ENCODE data around the gene ANKRD31. TPM values are rescaled to one million over a fixed set of nuclear protein-coding genes. Genes with fewer than 3 reads are reported as not detected.

The ANKRD31 gene
- total RNA-seq, 1 donor from 2014 or later: 0.05 TPM

DNA sequence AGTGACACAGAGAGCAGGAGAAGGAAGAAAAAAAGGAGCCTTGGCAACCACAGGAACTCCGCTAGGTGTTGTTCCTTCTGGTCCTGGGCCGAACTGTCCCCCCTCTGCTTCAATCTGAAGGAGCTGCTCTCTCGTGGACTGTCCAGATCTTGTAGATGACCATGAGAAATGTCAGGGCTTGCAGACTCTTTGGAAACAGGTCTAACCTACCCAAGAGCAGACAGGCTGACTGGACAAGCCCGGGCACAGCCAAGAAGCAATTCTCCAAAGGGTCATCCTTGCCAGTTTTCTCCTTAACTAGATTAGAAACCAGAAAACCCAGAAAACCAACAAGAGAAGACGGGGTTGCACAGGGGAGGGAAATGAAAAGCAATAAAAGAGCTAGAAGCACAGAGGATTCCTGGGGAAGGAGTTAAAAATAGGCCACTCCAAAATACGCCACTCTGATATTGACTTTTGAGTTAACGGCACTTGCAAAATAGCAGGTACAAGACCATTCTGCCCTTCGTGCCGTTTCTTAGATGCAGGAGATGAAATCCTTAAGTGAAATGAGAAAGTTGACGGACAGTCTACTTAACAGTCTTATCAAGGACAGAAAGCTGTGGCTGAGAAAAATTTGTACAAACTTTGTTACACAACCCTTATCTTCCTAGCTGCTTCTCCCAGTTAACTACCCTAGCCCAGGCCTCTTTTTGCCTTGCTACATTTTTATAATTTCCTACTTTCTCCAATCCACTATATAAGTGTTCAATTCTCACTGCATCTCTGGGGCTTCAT, 190.1 kb downstream of the ANKRD31 start:
- no peak for DNase-seq (ENCODE audit: low spot score)
- Mint-ChIP-seq H3K27ac (ENCODE audit: unreplicated experiment) (no peak overlapping the region), H3K9me3 (ENCODE audit: unreplicated experiment) (no peaks in the 10 kb centered on the region), H3K4me1 (ENCODE audit: unreplicated experiment) (peaks cover 11% of the 10 kb centered on the region), H3K36me3 (ENCODE audit: low read depth, unreplicated experiment) (no peaks in the 10 kb centered on the region), H3K27me3 (ENCODE audit: unreplicated experiment) (peaks cover 1% of the 10 kb centered on the region), H3K4me3 (ENCODE audit: unreplicated experiment) (no peak overlapping the region)
- TF ChIP-seq, protein P1, sequence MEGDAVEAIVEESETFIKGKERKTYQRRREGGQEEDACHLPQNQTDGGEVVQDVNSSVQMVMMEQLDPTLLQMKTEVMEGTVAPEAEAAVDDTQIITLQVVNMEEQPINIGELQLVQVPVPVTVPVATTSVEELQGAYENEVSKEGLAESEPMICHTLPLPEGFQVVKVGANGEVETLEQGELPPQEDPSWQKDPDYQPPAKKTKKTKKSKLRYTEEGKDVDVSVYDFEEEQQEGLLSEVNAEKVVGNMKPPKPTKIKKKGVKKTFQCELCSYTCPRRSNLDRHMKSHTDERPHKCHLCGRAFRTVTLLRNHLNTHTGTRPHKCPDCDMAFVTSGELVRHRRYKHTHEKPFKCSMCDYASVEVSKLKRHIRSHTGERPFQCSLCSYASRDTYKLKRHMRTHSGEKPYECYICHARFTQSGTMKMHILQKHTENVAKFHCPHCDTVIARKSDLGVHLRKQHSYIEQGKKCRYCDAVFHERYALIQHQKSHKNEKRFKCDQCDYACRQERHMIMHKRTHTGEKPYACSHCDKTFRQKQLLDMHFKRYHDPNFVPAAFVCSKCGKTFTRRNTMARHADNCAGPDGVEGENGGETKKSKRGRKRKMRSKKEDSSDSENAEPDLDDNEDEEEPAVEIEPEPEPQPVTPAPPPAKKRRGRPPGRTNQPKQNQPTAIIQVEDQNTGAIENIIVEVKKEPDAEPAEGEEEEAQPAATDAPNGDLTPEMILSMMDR (IDR thresholded peaks at IDR 0.05; ENCODE audit: unreplicated experiment): no peak

DNA sequence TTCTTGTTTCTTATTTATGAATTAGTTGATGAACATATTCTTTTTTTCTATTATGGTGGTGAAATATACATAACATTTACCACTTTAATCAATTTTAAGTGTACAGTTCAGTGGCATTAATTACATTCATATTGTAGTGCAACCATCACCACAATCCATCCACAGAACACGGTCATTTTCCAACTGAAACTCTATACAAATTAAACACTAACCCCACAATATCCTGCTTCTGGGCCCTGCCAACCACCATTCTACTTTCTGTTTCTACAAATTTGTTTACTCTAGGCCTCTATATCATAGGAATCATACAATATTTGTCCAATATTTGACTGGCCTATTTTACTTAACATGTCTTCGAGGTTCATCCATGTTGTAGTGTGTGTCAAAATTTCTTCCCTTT, 191.6 kb downstream of the ANKRD31 start:
- Mint-ChIP-seq H3K4me3 (ENCODE audit: unreplicated experiment) (no peak overlapping the region), H3K36me3 (ENCODE audit: low read depth, unreplicated experiment) (no peaks in the 10 kb centered on the region), H3K27ac (ENCODE audit: unreplicated experiment) (no peak overlapping the region), H3K9me3 (ENCODE audit: unreplicated experiment) (no peaks in the 10 kb centered on the region), H3K27me3 (ENCODE audit: unreplicated experiment) (no peaks in the 10 kb centered on the region), H3K4me1 (ENCODE audit: unreplicated experiment) (no peaks in the 10 kb centered on the region)
- TF ChIP-seq, protein P1 (IDR thresholded peaks at IDR 0.05; ENCODE audit: unreplicated experiment): no peak
- DNase-seq (ENCODE audit: low spot score): no peak

DNA sequence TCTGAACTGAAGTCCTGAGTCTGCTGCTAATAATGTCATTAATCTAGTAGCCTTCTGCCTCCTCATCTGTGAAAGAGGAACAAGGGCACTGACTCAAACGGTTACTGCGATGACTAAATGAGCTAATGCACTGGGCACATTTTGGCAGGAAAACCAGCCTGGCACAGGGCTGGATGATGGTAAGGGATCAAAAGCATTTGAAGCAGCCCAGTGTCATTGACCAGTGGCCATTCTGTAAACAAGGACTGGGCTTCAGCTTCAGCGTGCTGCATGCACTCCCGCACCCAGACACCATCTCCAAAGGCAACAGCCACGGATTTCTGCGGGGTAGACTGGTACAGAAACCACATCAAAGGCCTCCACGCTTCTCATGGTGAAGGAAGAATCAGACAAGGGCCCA, 192.3 kb downstream of the ANKRD31 start:
- TF ChIP-seq, protein P1 (IDR thresholded peaks at IDR 0.05; ENCODE audit: unreplicated experiment): no peak
- DNase-seq (ENCODE audit: low spot score): no peak
- Mint-ChIP-seq H3K36me3 (ENCODE audit: low read depth, unreplicated experiment) (no peaks in the 10 kb centered on the region), H3K4me1 (ENCODE audit: unreplicated experiment) (peaks cover 4% of the 10 kb centered on the region), H3K9me3 (ENCODE audit: unreplicated experiment) (no peaks in the 10 kb centered on the region), H3K4me3 (ENCODE audit: unreplicated experiment) (no peak overlapping the region), H3K27ac (ENCODE audit: unreplicated experiment) (no peak overlapping the region), H3K27me3 (ENCODE audit: unreplicated experiment) (no peaks in the 10 kb centered on the region)

DNA sequence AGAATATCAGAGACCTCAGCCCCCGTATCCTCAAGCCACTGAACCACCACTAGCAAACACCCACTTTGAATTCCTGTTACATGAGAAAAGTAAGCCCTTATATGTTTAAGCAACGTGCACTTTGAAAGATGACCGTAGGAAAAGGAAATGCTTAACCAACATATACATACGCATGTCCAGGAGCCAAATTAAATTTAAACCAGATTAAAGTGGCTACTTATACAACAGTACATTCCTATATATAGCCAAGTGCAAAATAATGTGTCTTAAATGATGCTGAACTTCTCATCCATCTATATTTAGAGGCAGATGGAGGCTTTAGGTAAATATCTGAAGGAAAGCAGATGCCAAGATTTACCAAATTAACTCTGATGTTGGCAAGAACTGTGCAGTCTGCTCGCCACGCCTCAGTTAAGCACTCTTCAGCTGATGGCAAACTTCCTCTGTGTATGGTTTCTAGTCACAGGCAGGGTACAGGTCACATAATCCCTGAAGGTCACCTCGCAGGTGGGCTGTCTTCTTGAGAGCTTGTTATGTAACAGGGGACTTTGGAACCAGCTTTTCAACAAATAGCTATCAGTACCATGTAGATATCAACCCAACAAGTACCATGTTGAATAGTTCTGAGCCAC, 192.9 kb downstream of the ANKRD31 start:
- TF ChIP-seq, protein P1 (IDR thresholded peaks at IDR 0.05; ENCODE audit: unreplicated experiment): no peak
- Mint-ChIP-seq H3K4me1 (ENCODE audit: unreplicated experiment) (peaks cover 4% of the 10 kb centered on the region), H3K27me3 (ENCODE audit: unreplicated experiment) (no peaks in the 10 kb centered on the region), H3K9me3 (ENCODE audit: unreplicated experiment) (no peaks in the 10 kb centered on the region), H3K27ac (ENCODE audit: unreplicated experiment) (no peak overlapping the region), H3K36me3 (ENCODE audit: low read depth, unreplicated experiment) (no peaks in the 10 kb centered on the region), H3K4me3 (ENCODE audit: unreplicated experiment) (no peak overlapping the region)
- DNase-seq (ENCODE audit: low spot score): no peak

DNA sequence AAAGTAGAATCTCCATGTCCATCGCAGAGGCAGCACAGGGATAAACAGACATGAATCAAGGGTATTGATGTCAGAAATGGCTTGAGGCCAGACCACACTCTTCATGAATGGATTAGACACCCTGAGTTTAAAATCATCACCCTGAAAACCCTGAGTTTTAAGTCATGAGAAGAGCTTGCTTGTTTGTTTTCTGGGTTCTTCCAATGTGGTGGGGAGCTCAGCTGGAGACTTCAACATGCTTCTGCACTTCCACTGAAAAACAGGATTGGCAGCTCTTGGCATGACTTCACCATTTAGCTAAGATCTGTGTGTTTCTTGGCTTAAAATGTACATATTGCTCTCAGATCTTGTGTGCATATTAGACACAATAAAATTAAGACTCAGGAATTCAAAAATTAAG, 194.2 kb downstream of the ANKRD31 start:
- Mint-ChIP-seq H3K4me1 (ENCODE audit: unreplicated experiment) (peaks cover 4% of the 10 kb centered on the region), H3K9me3 (ENCODE audit: unreplicated experiment) (no peaks in the 10 kb centered on the region), H3K27ac (ENCODE audit: unreplicated experiment) (no peak overlapping the region), H3K27me3 (ENCODE audit: unreplicated experiment) (no peaks in the 10 kb centered on the region), H3K4me3 (ENCODE audit: unreplicated experiment) (no peak overlapping the region), H3K36me3 (ENCODE audit: low read depth, unreplicated experiment) (no peaks in the 10 kb centered on the region)
- DNase-seq (ENCODE audit: low spot score): no peak
- TF ChIP-seq, protein P1 (IDR thresholded peaks at IDR 0.05; ENCODE audit: unreplicated experiment): no peak

Data from endothelial cell (in vitro differentiated cells).